Measurements from ENCODE around the gene LTB4R2.
A peak's percentile ranks its signal among the peaks of the same experiment; 100 is the strongest.
"Not testable (repeated sequence)": the region's sequence is repeated elsewhere in the genome, so short reads cannot be mapped to it uniquely, and the experiment has no call there.

Gene LTB4R2

DNA sequence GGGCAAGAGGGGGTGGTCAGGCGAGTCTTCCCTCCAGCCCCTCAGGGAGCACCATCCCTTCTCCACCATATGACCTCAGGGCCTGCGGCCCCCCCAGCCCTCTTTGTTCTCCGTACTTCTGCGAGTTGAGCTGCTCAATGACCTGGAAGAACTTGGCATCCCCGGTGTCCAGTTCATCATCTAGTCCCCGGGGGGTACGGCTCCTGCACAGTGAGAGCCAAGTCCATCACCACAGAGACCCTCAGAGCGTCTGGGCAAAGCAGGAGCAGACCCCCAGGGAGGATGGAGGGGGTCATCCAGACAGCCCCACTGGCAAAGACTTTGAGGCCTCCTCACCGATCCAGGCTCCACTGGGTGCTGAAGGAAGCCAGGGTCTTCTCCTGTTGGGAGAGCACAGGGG lies 16.0 kb downstream of the LTB4R2 start:
- Histone ChIP-seq H3K4me3 (no peak overlapping the region), H3K36me3 (ENCODE audit: insufficient read depth, low read length) (no peaks in the 10 kb centered on the region), H3K27ac (no peak overlapping the region), H3K9ac (ENCODE audit: insufficient read length) (no peak overlapping the region), H3K9me3 (ENCODE audit: low read depth, low read length) (no peaks in the 10 kb centered on the region)
- DNase-seq (ENCODE audit: low read depth, low spot score): no peak
- no peak for TF ChIP-seq EZH2 (IDR thresholded peaks at IDR 0.05)
- TF ChIP-seq FOXP2 (optimal IDR thresholded peaks at IDR 0.05; ENCODE audit: control extremely low read depth, extremely low read length, insufficient read depth): no peak
- TF ChIP-seq POLR2AphosphoS5 (IDR thresholded peaks at IDR 0.05; ENCODE audit: borderline replicate concordance, low read depth, low read length): no peak

DNA sequence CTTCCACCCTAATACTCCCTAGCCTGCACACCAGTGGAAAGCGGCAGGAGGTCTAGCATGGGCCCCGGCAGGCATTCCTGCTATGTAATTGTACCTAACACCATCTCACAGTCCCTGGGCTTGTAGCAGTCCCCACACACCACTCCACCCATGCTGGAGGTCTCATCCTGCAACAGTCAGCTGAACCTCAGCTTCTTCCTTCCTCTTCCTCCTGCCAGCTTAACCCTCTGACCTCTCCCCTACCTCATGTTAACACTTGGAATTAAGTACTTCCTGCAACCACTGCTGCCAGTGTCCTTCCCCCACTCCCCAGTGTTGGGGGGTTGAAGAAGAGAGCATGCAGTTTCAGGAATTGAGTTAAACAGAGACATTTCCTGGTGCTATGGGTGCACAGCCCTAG lies 17.4 kb downstream of the LTB4R2 start:
- TF ChIP-seq EZH2 (IDR thresholded peaks at IDR 0.05): no peak
- no peak for TF ChIP-seq POLR2AphosphoS5 (IDR thresholded peaks at IDR 0.05; ENCODE audit: borderline replicate concordance, low read depth, low read length)
- TF ChIP-seq FOXP2 (optimal IDR thresholded peaks at IDR 0.05; ENCODE audit: control extremely low read depth, extremely low read length, insufficient read depth): no peak
- no peak for DNase-seq (ENCODE audit: low read depth, low spot score)
- Histone ChIP-seq H3K9ac (ENCODE audit: insufficient read length) (no peak overlapping the region), H3K9me3 (ENCODE audit: low read depth, low read length) (no peaks in the 10 kb centered on the region), H3K4me3 (no peak overlapping the region), H3K36me3 (ENCODE audit: insufficient read depth, low read length) (no peaks in the 10 kb centered on the region), H3K27ac (no peak overlapping the region)

DNA sequence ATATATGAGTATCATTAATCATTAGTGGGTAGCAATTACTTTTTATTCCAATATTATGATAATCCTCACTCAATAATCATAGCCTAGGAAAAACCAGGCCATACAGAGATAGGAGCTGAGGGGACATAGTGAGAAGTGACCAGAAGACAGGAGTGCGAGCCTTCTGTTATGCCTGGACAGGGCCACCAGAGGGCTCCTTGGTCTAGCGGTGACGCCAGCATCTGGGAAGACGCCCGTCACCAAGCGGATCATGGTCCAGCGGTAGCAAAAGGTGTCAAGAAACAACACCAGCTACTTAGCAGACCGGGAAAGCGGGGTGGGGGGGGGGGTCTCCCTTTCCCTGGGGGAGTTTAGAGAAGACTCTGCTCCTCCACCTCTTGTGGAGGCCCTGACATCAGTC lies 18.0 kb downstream of the LTB4R2 start:
- H3K27ac ChIP-seq: not testable (repeated sequence)

DNA sequence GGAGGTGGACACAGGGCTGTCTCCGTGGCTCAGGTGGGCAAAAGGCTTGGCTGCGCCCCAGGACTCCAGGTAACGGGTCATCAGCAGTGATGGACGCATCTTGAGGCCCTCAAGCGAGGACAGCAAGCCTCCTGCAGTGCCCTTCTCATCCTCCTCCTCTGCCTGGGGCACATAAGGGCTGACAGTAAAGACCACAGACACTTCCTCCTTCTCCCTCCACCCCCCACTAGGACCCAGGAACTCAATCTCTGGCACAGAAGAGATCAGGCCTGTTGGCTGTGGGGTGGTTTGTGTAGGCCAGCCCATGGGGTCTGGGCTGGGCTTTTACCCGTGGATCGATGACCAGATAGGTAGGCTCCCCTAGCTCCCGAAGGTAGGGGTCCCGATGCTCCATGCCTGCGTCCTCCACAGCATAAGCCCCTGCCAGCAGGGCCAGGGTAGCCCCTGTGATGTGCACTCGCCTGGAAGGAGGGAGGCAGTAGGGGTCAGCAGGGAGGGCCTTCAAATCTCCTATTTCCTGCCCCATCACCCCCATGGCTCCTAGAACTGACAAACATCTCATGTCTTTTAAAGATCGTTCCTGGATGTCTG lies 19.2 kb downstream of the LTB4R2 start:
- no peaks in the 10 kb centered on the region for H3K9me3 ChIP-seq (ENCODE audit: low read depth, low read length)
- no peak overlapping the region for H3K9ac ChIP-seq (ENCODE audit: insufficient read length)
- no peak for DNase-seq (ENCODE audit: low read depth, low spot score)
- no peak for TF ChIP-seq EZH2 (IDR thresholded peaks at IDR 0.05)
- TF ChIP-seq FOXP2 (optimal IDR thresholded peaks at IDR 0.05; ENCODE audit: control extremely low read depth, extremely low read length, insufficient read depth): no peak
- no peak for TF ChIP-seq POLR2AphosphoS5 (IDR thresholded peaks at IDR 0.05; ENCODE audit: borderline replicate concordance, low read depth, low read length)
- H3K36me3 ChIP-seq (ENCODE audit: insufficient read depth, low read length): no peaks in the 10 kb centered on the region
- H3K4me3 ChIP-seq: no peak overlapping the region
- no peak overlapping the region for H3K27ac ChIP-seq

More for the DNA sequence above, 18.0 kb downstream of the LTB4R2 start:
- H3K9ac ChIP-seq (ENCODE audit: insufficient read length); H3K36me3 ChIP-seq (ENCODE audit: insufficient read depth, low read length); DNase-seq (ENCODE audit: low read depth, low spot score); H3K9me3 ChIP-seq (ENCODE audit: low read depth, low read length); H3K4me3 ChIP-seq: not testable (repeated sequence)

DNA sequence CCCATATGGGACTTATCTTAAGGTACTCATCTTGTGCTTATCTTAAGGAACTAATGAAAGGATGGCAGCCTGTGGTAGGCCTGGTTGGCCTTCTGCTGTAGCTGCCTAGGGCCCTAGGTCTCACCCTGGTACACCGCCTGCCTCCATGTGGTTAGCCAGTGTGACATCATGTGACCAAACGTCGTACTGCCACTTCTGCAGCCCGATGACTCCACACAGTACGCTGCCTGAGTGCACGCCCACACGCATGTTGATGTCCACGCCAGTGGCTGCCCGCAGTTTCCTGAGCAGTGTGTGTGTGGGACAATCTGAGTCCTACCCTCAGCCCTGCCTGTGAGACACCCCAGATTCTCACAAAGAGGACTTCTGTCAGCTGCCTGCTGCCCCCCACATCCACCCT lies 19.8 kb downstream of the LTB4R2 start:
- Histone ChIP-seq H3K36me3 (ENCODE audit: insufficient read depth, low read length) (no peaks in the 10 kb centered on the region), H3K4me3 (no peak overlapping the region), H3K9me3 (ENCODE audit: low read depth, low read length) (no peaks in the 10 kb centered on the region), H3K27ac (no peak overlapping the region), H3K9ac (ENCODE audit: insufficient read length) (no peak overlapping the region)
- DNase-seq (ENCODE audit: low read depth, low spot score): no peak
- TF ChIP-seq EZH2 (IDR thresholded peaks at IDR 0.05): no peak
- no peak for TF ChIP-seq FOXP2 (optimal IDR thresholded peaks at IDR 0.05; ENCODE audit: control extremely low read depth, extremely low read length, insufficient read depth)
- TF ChIP-seq POLR2AphosphoS5 (IDR thresholded peaks at IDR 0.05; ENCODE audit: borderline replicate concordance, low read depth, low read length): no peak

DNA sequence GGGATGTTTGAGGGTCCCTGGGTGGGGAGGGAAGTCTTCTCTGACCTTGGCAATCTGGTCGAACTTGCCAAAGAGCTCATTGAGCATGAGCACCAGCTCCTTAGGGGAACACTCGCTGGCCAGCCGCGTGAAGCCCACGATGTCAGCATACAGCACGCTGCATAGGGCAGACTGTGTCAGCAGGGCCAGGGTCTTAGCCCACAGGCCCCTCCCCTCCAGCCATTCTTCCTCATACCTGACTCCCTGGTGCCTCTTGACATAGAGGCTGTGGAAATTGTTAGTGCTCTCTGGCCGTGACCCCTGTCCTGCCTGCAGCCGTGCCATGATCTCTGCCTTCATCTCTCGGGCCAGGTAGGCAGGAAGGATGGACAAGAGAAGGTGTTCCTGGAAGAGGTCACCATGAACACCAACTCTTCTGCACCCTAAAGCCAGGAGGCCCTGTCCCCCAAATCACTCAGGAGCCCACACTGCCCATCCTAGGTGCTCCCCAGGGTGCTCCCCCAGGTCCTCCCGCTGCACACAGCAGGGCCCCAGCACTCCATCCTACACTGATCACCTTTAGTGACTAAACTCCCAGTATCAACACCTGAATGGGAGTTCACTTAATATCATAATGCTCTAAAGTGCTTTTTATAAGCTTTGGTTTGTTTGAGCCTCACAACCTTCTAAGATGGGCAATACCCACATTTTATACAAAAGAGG lies 21.2 kb downstream of the LTB4R2 start:
- Histone ChIP-seq H3K36me3 (ENCODE audit: insufficient read depth, low read length) (no peaks in the 10 kb centered on the region), H3K9me3 (ENCODE audit: low read depth, low read length) (no peaks in the 10 kb centered on the region), H3K4me3 (no peak overlapping the region), H3K27ac (no peak overlapping the region), H3K9ac (ENCODE audit: insufficient read length) (no peak overlapping the region)
- no peak for DNase-seq (ENCODE audit: low read depth, low spot score)
- no peak for TF ChIP-seq EZH2 (IDR thresholded peaks at IDR 0.05)
- no peak for TF ChIP-seq POLR2AphosphoS5 (IDR thresholded peaks at IDR 0.05; ENCODE audit: borderline replicate concordance, low read depth, low read length)

DNA sequence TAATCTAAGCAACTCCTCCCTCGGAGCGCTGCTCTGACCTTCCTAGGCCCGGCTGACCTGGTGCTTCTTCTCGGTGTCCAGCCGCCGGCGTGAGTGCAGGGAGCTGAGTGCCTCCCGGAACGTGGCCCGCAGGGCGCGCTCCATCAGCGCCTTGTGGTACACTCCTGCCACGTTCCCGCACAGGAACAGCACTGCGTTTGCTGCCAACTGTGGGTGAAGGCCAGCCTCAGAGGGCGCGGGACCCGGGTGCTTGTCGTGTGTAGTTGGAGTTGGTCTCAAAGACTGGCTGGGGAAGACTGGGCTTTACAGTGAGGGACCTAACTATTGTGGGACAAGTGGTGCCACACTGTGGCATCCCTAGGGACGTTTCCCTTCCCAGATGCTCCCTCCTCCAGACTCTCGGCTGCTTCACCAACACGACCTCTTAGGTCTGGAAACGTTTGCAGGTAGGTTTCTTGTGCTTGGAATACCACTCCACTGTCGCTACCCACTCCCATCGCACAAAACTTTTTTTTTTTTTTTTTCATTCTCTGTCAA lies 21.9 kb downstream of the LTB4R2 start:
- no peak for DNase-seq (ENCODE audit: low read depth, low spot score)
- Histone ChIP-seq H3K9ac (ENCODE audit: insufficient read length) (no peak overlapping the region), H3K9me3 (ENCODE audit: low read depth, low read length) (no peaks in the 10 kb centered on the region), H3K4me3 (no peak overlapping the region), H3K36me3 (ENCODE audit: insufficient read depth, low read length) (no peaks in the 10 kb centered on the region), H3K27ac (no peak overlapping the region)
- no peak for TF ChIP-seq FOXP2 (optimal IDR thresholded peaks at IDR 0.05; ENCODE audit: control extremely low read depth, extremely low read length, insufficient read depth)
- TF ChIP-seq EZH2 (IDR thresholded peaks at IDR 0.05): no peak
- no peak for TF ChIP-seq POLR2AphosphoS5 (IDR thresholded peaks at IDR 0.05; ENCODE audit: borderline replicate concordance, low read depth, low read length)

DNA sequence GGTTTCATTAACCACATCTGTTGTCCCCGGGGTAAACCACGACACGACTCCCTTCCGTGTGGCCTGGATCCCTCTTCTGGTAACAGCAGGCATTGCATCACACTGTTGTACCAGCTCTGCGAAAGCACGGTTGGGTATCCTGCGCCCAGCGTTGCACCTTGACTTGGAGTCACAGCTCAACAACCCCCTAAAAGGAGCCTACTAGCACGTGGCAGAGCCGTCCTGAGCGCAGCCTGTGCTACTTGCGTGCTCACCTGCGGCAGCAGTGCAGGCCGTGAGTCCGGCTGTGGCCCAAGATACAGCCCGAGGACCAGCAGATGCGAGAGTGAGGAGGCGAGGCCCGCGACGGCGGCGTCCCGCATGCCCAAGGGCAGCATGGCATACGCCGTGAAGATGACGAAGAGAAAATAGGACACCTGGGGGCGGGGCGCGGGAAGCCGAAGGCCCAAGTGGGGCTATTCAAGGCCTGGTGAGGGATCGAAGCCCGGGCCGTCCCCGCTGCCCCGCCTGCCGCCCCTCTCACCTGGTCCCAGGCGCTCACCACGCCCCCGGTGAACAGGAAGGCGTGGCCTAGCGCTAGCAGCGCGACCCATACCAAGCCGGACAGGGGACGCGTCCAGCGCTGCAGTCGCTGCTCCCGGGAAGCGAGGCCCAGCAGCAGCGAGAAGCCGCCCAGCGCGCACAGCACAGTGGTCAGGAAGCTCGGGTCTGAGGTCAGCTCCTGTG lies 22.5 kb downstream of the LTB4R2 start:
- TF ChIP-seq FOXP2 (optimal IDR thresholded peaks at IDR 0.05; ENCODE audit: control extremely low read depth, extremely low read length, insufficient read depth) (peak; percentile 11), POLR2AphosphoS5 (IDR thresholded peaks at IDR 0.05; ENCODE audit: borderline replicate concordance, low read depth, low read length) (no peak)
- H3K9ac ChIP-seq (ENCODE audit: insufficient read length): no peak overlapping the region
- H3K27ac ChIP-seq: no peak overlapping the region
- no peaks in the 10 kb centered on the region for H3K9me3 ChIP-seq (ENCODE audit: low read depth, low read length)
- H3K36me3 ChIP-seq (ENCODE audit: insufficient read depth, low read length): no peaks in the 10 kb centered on the region
- H3K4me3 ChIP-seq: no peak overlapping the region
- peak; percentile 48 for DNase-seq (ENCODE audit: low read depth, low spot score)
